Measurements from ENCODE around the gene LYSMD2.

DNA sequence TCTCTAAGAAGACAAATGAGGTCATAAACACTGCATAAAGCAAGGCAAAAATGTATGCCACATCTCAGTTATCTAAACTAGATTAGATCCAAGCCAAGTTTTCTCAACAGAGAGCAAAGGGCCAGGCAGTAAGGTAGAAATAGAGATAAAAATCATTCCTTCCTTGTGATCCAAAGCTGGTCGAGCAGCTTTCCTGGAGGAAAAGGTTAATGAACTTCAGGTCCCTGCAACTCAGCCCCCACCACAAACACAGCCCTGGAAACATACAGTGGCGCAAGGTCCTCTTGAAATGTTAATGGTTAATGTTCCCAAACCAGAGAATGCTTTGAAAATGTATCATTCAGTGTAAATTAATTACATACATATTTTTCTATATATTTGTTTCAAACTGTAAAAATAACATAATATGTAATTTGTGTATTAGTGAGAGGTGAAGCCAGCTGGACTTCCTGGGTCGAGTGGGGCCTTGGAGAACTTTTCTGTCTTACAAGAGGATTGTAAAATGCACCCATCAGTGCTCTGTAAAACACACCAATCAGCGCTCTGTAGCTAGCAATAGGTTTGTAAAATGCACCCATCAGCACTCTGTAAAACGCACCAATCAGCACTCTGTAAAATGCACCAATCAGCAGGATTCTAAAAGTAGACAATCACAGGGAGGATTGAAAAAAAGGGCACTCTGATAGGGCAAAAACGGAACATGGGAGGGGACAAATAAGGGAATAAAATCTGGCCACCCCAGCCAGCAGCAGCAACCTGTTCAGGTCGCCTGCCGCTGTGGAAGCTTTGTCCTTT, 17.1 kb downstream of the LYSMD2 start:
- TF ChIP-seq, protein P1, sequence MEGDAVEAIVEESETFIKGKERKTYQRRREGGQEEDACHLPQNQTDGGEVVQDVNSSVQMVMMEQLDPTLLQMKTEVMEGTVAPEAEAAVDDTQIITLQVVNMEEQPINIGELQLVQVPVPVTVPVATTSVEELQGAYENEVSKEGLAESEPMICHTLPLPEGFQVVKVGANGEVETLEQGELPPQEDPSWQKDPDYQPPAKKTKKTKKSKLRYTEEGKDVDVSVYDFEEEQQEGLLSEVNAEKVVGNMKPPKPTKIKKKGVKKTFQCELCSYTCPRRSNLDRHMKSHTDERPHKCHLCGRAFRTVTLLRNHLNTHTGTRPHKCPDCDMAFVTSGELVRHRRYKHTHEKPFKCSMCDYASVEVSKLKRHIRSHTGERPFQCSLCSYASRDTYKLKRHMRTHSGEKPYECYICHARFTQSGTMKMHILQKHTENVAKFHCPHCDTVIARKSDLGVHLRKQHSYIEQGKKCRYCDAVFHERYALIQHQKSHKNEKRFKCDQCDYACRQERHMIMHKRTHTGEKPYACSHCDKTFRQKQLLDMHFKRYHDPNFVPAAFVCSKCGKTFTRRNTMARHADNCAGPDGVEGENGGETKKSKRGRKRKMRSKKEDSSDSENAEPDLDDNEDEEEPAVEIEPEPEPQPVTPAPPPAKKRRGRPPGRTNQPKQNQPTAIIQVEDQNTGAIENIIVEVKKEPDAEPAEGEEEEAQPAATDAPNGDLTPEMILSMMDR (IDR thresholded peaks at IDR 0.05): no peak
- TF ChIP-seq POLR2A (IDR thresholded peaks at IDR 0.05): no peak
